IMR-90 (cell line): ENCODE results near the gene IL18BP. TPM values are rescaled to one million over a fixed set of nuclear protein-coding genes. Genes with fewer than 3 reads are reported as not detected.

Experiments
- ATAC-seq: fragments of 200-7000 bp; cut with Tn5 transposase; 2 replicates; pipeline ENCODE4 v1.9.1; 2020; ENCODE audit warnings: low read depth, mild to moderate bottlenecking, moderate library complexity
- BruUV-seq: library from RNA; stranded (reverse); fragments of 400-500 nt; replicated peaks from 2 replicates; lab custom pipeline; 2021; lab: Mats Ljungman, UMichigan
- CTCF ChIA-PET: fragments of 300-600 bp; formaldehyde crosslinking; extraction: SDS; loops from one replicate; lab custom pipeline; 2021; ENCODE audit warnings: antibody characterized with exemption; lab: Yijun Ruan, JAX
- POLR2A ChIA-PET: fragments of 300-600 bp; sonication (Branson Sonifier 250); formaldehyde crosslinking; loops from one replicate; lab custom pipeline; 2022; ENCODE audit warnings: antibody characterized with exemption; ENCODE audit not compliant: unreplicated experiment; lab: Charles Lee
- DNase-seq: peaks from one replicate; pipeline ENCODE4 v3.0.0; 2013
- H2AFZ ChIP-seq: replicated peaks from 2 replicates; pipeline ENCODE3; 2013; ENCODE audit warnings: low read length, mild to moderate bottlenecking; ENCODE audit not compliant: poor library complexity
- H2AK5ac ChIP-seq: 2 replicates; pipeline ENCODE4 v1.6.1; 2013; ENCODE audit warnings: low read depth, low read length, inconsistent platforms
- H2AK9ac ChIP-seq: replicated peaks from 2 replicates; pipeline ENCODE3; 2013; ENCODE audit warnings: mild to moderate bottlenecking, low read depth, low read length, moderate library complexity; ENCODE audit not compliant: poor library complexity
- H2BK120ac ChIP-seq: 2 replicates; pipeline ENCODE4 v1.6.1; 2013; ENCODE audit warnings: low read depth, low read length, inconsistent platforms
- H2BK15ac ChIP-seq: 3 replicates; pipeline ENCODE4 v1.6.1; 2013; ENCODE audit warnings: low read depth, low read length, inconsistent platforms
- H2BK20ac ChIP-seq: 2 replicates; pipeline ENCODE4 v1.6.1; 2013; ENCODE audit warnings: low read depth, mild to moderate bottlenecking, inconsistent platforms, low read length, moderate library complexity
- H2BK5ac ChIP-seq: 2 replicates; pipeline ENCODE4 v1.6.1; 2013; ENCODE audit warnings: mild to moderate bottlenecking, low read depth, low read length, inconsistent platforms; ENCODE audit not compliant: poor library complexity, severe bottlenecking
- H3K14ac ChIP-seq: replicated peaks from 2 replicates; pipeline ENCODE4 v1.6.1; 2013; ENCODE audit warnings: low read depth, low read length, inconsistent platforms
- H3K18ac ChIP-seq: 2 replicates; pipeline ENCODE4 v1.6.1; 2013; ENCODE audit warnings: low read depth, low read length, control low read depth
- H3K23ac ChIP-seq: 2 replicates; pipeline ENCODE4 v1.6.1; 2013; ENCODE audit warnings: low read depth, low read length, inconsistent platforms
- H3K27ac ChIP-seq: 2 replicates; pipeline ENCODE4 v1.5.1; 2013; ENCODE audit warnings: mild to moderate bottlenecking, control low read depth, low read length; ENCODE audit not compliant: insufficient read depth
- H3K27me3 ChIP-seq: 2 replicates; pipeline ENCODE4 v1.6.1; 2013; ENCODE audit warnings: low read length; ENCODE audit not compliant: control insufficient read depth, insufficient read depth
- H3K36me3 ChIP-seq: 2 replicates; pipeline ENCODE4 v1.6.1; 2013; ENCODE audit warnings: low read length, mixed read lengths; ENCODE audit not compliant: control insufficient read depth, insufficient read depth
- H3K4ac ChIP-seq: 2 replicates; pipeline ENCODE4 v1.6.1; 2013; ENCODE audit warnings: low read depth, low read length, inconsistent platforms
- H3K4me1 ChIP-seq: 2 replicates; pipeline ENCODE4 v1.6.1; 2013; ENCODE audit warnings: low read length, mixed read lengths; ENCODE audit not compliant: control insufficient read depth, insufficient read depth
- H3K4me2 ChIP-seq: 2 replicates; pipeline ENCODE4 v1.6.1; 2013; ENCODE audit warnings: low read depth, mild to moderate bottlenecking, control low read depth, low read length, moderate library complexity
- H3K4me3 ChIP-seq: 2 replicates; pipeline ENCODE4 v1.5.1; 2013; ENCODE audit warnings: low read depth, mild to moderate bottlenecking, control low read depth, low read length, moderate library complexity; ENCODE audit not compliant: insufficient read depth
- H3K56ac ChIP-seq: 2 replicates; pipeline ENCODE4 v1.6.1; 2013; ENCODE audit warnings: low read length, inconsistent platforms; ENCODE audit not compliant: insufficient read depth; ENCODE audit errors: extremely low read depth
- H3K79me1 ChIP-seq, 2 experiments: 2 replicates each; pipeline ENCODE4 v1.6.1; 2013; ENCODE audit warnings: low read length in 2 of 2, inconsistent platforms in 1 of 2, low read depth in 1 of 2
- H3K9ac ChIP-seq: 2 replicates; pipeline ENCODE4 v1.6.1; 2013; ENCODE audit warnings: low read depth, low read length, control low read depth
- H3K9me1 ChIP-seq: 2 replicates; pipeline ENCODE4 v1.6.1; 2013; ENCODE audit warnings: low read length, inconsistent platforms; ENCODE audit not compliant: insufficient read depth
- H3K9me3 ChIP-seq: 2 replicates; pipeline ENCODE4 v1.6.1; 2013; ENCODE audit warnings: low read length; ENCODE audit not compliant: control insufficient read depth, insufficient read depth
- H4K20me1 ChIP-seq: 2 replicates; pipeline ENCODE4 v1.6.1; 2013; ENCODE audit warnings: low read length, inconsistent platforms; ENCODE audit not compliant: insufficient read depth
- H4K5ac ChIP-seq: 2 replicates; pipeline ENCODE4 v1.6.1; 2013; ENCODE audit warnings: mild to moderate bottlenecking, low read depth, low read length, control low read depth
- H4K8ac ChIP-seq, 2 experiments: 2 replicates each; pipeline ENCODE4 v1.6.1; 2013; ENCODE audit warnings: low read depth in 2 of 2, low read length in 2 of 2, control low read depth in 1 of 2, inconsistent platforms in 1 of 2
- H4K91ac ChIP-seq: 2 replicates; pipeline ENCODE4 v1.6.1; 2013; ENCODE audit warnings: low read depth, low read length, inconsistent platforms; ENCODE audit not compliant: insufficient read depth
- CTCF ChIP-seq: conservative IDR thresholded peaks from 2 replicates; pipeline ENCODE4 v1.5.1; 2012; ENCODE audit warnings: mild to moderate bottlenecking, low read depth, low read length, improper control_type of control experiment
- ELK1 ChIP-seq: fragments of 150-350 bp; IDR thresholded peaks from 2 replicates; pipeline ENCODE4 v1.6.1; 2016; ENCODE audit warnings: low read depth, mild to moderate bottlenecking, low read length, moderate library complexity, borderline replicate concordance
- FOS ChIP-seq: fragments of 150-350 bp; IDR thresholded peaks from 2 replicates; pipeline ENCODE4 v1.6.1; 2016; ENCODE audit warnings: low read depth, low read length
- MAFK ChIP-seq: IDR thresholded peaks from 2 replicates; pipeline ENCODE4 v1.6.1; 2012; ENCODE audit warnings: low read depth, low read length, improper control_type of control experiment
- MAZ ChIP-seq: IDR thresholded peaks from 2 replicates; pipeline ENCODE4 v1.6.1; 2012; ENCODE audit warnings: low read depth, mild to moderate bottlenecking, low read length, improper control_type of control experiment, moderate library complexity, borderline replicate concordance
- NFE2L2 ChIP-seq: fragments of 150-350 bp; IDR thresholded peaks from 2 replicates; pipeline ENCODE4 v1.6.1; 2016; ENCODE audit warnings: low read depth, mild to moderate bottlenecking, low read length
- POLR2A ChIP-seq: IDR thresholded peaks from 2 replicates; pipeline ENCODE4 v1.6.1; 2012; ENCODE audit warnings: mild to moderate bottlenecking, low read depth, low read length
- WGBS, 2 experiments: methylation state at CpG; one replicate each; pipeline versions ENCODE4 v1.1.5 to v1.1.7; 2013; ENCODE audit warnings: missing lambda C conversion rate in 2 of 2; ENCODE audit not compliant: insufficient read length in 1 of 2; ENCODE audit errors: extremely low coverage in 2 of 2; 5-methylcytosine and 5-hydroxymethylcytosine counted together
- dilution Hi-C: fragments of 300-500 bp; cut with HindIII; formaldehyde crosslinking; loops from one replicate; pipeline ENCODE4 v1.14.3; 2018; ENCODE audit warnings: low sequenced_read_pairs; ENCODE audit not compliant: unreplicated experiment
- in situ Hi-C: fragments of 300-500 bp; cut with MboI; formaldehyde crosslinking; loops from 3 replicates; pipeline ENCODE4 v1.14.3; 2019; ENCODE audit warnings: low sequenced_read_pairs, inconsistent platforms, mixed read lengths
- intact Hi-C: fragments of 100-400 bp; cut with micrococcal nuclease; formaldehyde crosslinking; loops from 2 replicates; pipeline ENCODE4 v1.10.0; 2022
- polyA plus RNA-seq, 3 experiments: library from polyadenylated mRNA; depleted of rRNA; stranded (reverse); fragments of >200 nt; gene quantifications; 2 replicates each; pipeline ENCODE4 v1.2.3, GENCODE V29; 2012; ENCODE audit warnings: low replicate concordance in 1 of 3
- total RNA-seq: library from RNA; depleted of rRNA; stranded (reverse); fragments of >200 nt; gene quantifications from 2 replicates; pipeline ENCODE4 v1.2.3, GENCODE V29; 2012

Gene IL18BP
- total and polyA plus RNA-seq, 2 of the 4 experiments (the other 2 are of a cell fraction) = 0.90 to 3.2 TPM

GRCh38 chr11:71990701-71991100, 8.0 kb upstream of the IL18BP start:
- BruUV-seq = no TSS peak
- Histone ChIP-seq H3K56ac (no peak overlapping the region), H3K9ac (no peak overlapping the region), H3K18ac (no peak overlapping the region), H3K27ac (no peak overlapping the region), H2AFZ (no peak overlapping the region), H3K9me3 (no peaks in the 10 kb centered on the region), H4K91ac (no peak overlapping the region), H2BK120ac (no peak overlapping the region), H3K27me3 (no peaks in the 10 kb centered on the region), H3K14ac (no peak overlapping the region), H2AK9ac (no peak overlapping the region), H4K20me1 (peaks cover 11% of the 10 kb centered on the region; the same call in 1 of the 2 replicates), H3K9me1 (peaks cover 20% of the 10 kb centered on the region), H3K4me2 (no peak overlapping the region), H3K79me1 (peaks cover 8 to 17% of the 10 kb centered on the region in 2 experiments; a peak in 2 of 4 replicates), H2BK15ac (no peak overlapping the region), H3K4ac (no peak overlapping the region), H3K4me3 (no peak overlapping the region), H2AK5ac (no peak overlapping the region), H4K8ac (no peak overlapping the region), H2BK20ac (no peak overlapping the region), H2BK5ac (no peak overlapping the region), H3K36me3 (peaks cover 6% of the 10 kb centered on the region), H3K23ac (no peak overlapping the region), H3K4me1 (peaks cover 5% of the 10 kb centered on the region), H4K5ac (no peak overlapping the region)
- intact Hi-C loops = no loop called here
- POLR2A ChIA-PET = no interaction called here
- no peak for DNase-seq
- ATAC-seq = no peak
- CTCF ChIA-PET = no interaction called here
- dilution Hi-C loops = no loop called here
- no CpG with 5 or more reads among the region's 3 CpGs for WGBS, 2 experiments
- TF ChIP-seq NFE2L2 = no peak
- no peak for TF ChIP-seq CTCF
- no peak for TF ChIP-seq ELK1
- no peak for TF ChIP-seq MAFK
- TF ChIP-seq POLR2A = no peak
- no peak for TF ChIP-seq FOS
- no peak for TF ChIP-seq MAZ
- in situ Hi-C loops = no loop called here
